Eye (tissue), 1 donor: Measurements from ENCODE around the gene ZMYM5.
"Not testable (repeated sequence)": the region's sequence is repeated elsewhere in the genome, so short reads cannot be mapped to it uniquely, and the experiment has no call there.

Source experiments
- DNase-seq: peaks from one replicate; pipeline ENCODE4 v3.0.0-alpha.2; 2015

The ZMYM5 gene

DNA sequence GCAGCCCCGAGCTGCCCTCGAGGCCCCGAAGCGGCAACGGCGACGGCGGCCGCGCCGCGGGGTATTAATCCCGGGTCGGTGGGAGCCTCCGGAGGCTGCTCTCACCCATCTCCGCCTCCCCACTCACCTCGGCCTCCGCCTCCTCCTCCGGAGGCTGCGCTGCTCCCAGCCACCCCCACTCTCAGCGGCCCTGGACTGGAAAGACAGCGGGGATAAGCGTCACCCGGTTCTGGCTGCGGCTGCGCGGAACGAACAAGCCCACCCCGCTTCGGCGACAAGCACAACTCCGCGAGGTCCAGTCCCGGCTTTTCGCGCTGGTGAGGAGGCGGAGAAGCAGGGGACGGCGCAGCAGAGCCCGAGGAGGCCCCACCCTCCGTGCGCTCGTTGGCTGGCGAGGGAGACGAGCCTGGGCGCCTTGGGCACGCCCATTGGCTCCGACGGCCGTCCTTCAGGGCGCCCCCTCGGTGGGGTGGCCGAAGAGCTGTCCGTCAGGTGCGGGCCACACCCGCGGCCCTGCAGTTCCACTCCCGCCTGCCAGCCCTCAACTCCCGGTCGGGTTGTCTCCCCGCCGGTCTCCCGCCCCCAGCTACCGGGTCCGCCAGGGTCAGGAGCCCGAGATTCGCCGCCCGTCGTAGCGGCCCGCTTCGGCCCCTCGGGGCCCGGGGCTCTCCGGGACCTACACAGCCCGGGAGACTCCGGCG, at the start of gene ZMYM5:
ZMYM5 (minus strand) TSS at position 327 of the 701 bp plus-strand sequence. CDS start 11,469 bp downstream, outside the sequence.
- DNase-seq = peak; percentile 99

DNA sequence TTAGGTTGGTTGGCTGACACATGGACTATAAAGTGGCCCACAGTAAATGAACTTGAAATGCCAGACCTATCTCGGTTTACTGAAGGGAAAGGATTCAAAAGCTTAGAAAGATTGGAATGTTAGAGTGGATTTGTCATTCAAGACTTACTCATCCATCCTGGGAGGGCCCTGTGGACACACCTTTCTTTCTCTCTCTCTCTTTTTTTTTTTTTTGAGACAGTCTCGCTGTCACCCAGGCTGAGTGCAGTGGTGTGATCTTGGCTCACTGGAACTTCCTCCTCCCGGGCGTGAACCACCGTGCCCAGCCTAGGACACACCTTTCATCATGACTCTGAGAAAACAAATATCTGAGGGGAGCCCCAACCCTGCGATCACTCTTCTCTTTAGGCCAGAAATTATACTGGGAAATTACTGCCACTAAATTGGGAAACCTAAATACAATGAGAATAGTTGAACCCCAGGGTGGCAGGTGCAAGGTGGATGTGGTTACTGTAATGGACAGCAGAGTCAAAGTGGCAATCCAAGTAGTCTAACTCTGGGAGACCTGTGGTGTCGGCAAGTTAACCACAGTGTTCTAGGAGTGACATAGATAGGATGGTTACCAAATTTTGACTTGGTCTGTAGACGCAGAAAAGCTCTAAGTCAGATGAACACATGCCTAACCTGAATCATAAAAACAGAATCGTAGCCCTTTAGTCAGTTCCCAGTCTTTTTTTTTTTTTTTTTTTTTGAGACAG, 47.1 kb upstream of the ZMYM5 start:
- DNase-seq = no peak

DNA sequence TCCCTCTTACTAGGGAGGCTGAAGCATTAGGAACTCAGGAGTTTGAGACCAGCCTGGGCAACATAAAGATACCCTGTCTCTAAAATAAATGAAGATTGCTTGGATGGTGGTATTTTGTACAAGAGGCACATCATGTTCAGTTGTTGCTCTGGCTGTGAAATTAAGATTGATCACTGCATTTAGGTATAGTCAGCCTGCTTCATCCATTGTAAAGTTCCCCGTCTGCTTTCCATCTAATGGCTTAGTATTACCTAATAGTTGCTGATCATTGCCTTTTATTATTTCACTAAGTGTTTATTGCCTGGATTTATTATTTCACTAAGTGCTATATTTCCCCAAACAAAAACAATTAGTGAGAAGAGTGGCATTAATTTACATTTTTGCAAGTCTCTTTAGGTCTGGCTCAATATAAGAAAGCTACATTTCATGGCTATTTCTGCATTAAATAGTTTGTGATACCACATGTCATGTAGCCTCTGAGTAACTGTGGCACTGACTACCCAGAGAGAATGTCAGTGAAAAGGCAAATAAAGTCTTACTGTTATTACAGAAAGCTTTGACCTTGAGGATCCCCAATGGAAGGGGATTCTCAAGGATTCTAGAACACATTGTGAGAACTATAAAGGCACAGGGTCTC, 45.0 kb upstream of the ZMYM5 start:
- DNase-seq = no peak

DNA sequence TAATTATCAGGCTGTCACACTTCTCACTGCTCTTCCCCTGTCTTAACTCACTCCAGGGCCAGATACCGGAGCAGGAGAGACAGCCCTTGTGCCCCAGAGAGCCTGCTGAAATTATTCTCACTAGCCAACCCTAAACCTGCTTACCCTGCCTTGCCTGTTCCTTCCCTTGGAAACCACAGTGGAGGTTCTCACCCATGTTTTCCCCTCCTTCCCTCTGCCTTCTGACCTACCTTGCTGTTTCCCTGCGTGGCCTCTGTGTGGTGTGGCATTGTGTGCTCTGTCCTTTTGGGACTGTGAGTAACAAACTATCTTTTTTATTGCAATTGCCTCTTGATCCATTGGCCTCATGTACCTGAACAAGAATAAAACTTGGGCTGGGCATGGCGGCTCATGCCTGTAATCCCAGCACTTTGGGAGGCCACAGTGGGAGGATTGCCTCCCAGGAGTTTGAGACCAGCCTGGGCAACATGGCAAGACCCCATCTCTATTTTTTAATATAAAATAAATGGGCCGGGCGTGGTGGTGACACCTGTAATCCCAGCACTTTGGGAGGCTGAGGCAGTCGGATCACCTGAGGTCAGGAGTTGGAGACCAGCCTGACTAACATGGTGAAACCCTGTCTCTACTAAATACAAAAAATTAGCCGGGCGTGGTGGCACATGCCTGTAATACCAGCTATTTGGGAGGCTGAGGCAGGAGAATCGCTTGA, 42.2 kb upstream of the ZMYM5 start:
- DNase-seq = not testable (repeated sequence)

DNA sequence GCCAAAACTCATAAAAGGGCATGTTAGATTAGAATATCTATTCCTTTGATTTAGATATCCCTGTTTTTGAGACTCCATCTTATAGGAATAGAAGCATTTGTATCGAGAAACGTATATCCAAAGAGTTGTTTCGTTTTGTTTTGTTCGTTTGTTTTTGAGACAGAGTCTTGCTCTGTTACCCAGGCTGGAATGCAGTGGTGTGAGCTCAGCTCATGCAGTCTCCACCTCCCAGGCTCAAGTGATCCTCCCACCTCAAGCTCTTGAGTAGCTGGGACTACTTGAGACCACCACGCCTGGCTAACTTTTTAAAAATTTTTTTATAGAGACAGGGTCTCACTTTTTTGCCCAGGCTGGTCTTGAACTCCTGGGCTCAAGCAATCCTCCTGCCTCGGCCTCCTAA, 26.6 kb upstream of the ZMYM5 start:
- DNase-seq = no peak

DNA sequence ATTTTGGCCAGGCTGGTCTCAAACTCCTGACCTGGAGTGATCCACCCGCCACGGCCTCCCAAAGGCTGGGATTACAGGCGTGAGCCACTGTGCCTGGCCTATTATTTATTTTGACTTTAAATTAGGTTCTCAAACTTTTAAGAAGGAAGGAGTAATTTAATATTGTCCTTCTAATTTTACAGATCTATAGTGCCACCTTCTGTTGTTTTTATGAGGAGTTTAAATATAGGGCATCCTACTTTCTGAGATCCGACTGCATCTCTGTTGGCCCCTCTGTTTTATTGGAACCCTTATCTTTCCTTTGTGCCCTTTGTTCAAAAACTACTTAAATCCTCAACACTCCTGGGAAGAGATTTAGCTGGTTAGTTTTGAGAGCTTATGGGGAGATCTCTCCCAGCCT, 25.4 kb upstream of the ZMYM5 start:
- no peak for DNase-seq

DNA sequence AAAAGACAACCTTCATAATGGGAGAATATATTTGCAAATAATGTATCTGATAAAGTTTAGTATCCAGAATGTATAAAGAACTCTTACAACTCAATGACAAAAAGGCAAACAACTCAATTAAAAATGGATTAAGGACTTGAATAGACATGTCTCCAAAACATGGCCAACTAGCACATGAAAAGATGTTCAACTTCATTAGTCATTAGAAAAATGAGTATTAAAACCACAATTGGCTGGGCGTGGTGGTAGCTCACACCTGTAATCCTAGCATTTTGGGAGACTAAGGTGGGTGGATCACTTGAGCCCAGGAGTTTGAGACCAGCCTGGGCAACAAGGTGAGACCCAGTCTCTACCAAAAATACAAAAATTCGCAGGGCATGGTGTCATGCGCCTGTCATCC, 18.8 kb upstream of the ZMYM5 start:
- no peak for DNase-seq

DNA sequence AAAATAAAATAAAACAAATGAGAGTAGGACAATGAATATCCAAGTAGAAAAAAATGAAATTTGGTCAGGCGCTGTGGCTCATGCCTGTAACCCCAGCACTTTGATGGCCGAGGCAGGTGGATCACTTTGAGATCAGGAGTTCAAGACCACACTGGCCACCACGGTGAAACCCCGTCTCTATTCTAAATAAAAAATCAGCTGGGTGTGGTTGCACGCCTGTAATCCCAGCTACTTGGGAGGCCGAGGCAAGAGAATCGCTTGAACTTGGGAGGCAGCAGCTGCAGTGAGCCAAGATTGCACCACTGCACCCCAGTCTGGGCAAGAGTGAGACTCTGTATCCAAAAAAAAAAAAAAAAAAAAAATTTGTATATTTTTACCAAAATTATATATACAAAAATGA, 18.2 kb upstream of the ZMYM5 start:
- no peak for DNase-seq

DNA sequence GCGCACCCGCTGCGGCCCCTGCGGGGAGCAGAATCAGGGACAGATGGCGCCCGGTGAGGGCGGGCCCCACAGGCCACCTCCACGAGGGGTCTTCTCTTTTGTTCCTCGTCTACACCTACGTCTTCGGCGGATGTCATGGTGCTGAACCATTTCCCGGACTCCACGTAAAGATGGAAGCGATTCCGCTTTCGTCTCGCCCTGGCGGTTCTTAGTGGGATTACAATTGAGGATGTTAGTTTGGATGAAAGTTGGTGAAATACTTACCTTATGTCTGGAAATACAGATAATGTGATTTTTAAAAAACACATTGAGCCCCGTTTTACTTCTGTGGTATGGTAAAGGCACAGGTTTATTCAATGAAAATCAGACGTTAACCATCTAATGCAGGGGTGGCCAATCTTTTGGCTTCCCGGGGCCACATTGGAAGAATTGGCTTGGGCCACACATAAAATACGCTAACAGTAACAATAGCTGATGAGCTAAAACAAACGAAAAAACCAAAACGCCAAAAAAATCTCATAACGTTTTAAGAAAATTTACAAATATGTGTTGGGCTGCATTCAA, 1.4 kb upstream of the ZMYM5 start:
- DNase-seq = peak; percentile 96

DNA sequence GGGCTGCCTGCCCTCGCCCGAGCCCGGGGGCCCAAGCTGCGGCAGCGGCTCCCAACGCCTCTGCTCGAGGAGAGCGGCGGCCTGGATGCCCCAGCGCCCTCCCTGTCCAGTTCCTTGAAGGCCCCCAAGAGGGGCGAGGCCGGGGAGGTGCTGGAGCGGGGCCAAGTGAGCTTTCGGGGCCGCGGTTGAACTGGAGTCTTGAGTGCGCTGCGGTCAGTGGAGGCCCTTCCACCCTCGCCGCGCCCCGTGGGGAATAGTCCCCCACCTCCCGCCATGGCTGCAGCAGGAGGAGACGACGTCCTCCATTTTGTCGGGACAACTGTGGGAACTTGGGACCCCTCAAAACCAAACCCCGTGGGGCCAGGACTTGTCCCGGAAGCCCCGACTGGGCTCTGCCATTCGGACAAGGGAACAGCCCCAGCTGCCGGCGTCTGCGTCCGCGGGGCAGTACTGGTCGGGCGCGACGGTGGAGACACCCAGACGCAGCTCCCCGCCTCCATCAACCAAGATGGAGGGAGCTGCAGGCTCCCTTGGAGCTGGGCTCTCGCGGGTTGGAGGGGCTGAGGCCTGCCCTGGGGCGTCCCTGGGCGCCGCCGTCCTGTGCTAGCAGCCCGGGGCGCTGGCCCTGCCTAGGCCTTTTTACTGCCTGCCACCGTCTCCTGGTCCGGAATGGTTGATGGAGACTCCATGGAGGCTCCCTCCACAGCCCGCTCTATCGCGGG, 736 bp upstream of the ZMYM5 start:
- peak; percentile 93 for DNase-seq

DNA sequence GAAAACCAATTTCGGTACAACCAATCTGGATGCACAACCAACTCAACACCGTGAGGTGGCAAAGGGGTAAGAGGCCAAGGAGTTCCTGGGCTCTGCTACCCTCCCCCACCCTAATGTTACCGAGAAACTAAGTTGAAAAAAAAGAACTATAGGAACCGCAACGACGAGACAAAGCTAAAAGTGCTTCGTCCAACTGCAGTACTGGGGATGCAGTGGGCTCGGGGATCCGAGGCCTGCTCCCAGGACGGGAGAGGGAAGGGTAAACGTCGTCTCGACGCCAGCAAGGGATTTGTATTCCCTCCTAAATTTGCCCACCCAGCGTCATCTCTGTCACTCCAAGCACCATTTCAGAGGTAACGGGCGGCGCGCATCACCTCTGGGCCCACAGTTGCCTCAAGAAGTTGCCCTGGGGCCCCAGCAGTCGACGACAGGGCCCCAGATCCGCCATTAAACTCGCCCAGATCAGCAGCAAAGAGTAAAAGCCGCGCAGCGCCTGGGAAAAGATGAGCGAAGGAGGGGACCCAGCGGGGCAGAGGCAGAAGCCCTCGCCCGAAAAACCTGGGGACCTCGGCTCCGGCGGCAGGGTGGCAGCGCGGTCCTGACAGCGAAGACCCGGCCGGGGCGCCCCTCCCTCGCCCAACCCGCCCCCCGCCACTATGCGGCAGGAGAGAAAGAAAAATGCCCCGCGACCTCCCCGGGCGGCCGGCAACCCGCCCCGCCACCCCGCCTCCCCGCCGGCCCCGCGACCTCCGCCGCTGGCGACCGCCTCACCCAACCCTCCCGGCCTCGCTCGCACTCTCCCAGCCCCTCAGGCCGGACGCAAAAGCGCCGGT, 752 bp downstream of the ZMYM5 start:
- peak; percentile 79 for DNase-seq

DNA sequence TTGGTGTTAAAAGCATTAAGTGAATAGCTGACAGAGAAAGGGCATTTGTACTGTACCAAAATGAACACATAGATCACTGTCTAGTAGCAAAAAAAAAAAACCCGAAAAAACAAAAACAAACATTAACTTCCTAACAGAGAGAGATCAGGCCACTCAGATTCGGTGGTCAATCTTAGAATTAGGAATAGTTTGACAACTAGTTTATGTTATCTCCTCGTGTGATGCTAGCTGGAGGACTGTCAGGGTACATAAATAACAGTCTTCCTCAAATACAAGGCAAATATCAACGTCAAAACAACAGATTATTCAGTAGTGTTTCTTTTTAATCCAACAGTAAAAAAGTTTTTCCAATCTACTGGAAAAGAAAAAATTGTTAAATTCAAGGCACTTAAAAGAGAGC, 1.7 kb downstream of the ZMYM5 start:
- no peak for DNase-seq

DNA sequence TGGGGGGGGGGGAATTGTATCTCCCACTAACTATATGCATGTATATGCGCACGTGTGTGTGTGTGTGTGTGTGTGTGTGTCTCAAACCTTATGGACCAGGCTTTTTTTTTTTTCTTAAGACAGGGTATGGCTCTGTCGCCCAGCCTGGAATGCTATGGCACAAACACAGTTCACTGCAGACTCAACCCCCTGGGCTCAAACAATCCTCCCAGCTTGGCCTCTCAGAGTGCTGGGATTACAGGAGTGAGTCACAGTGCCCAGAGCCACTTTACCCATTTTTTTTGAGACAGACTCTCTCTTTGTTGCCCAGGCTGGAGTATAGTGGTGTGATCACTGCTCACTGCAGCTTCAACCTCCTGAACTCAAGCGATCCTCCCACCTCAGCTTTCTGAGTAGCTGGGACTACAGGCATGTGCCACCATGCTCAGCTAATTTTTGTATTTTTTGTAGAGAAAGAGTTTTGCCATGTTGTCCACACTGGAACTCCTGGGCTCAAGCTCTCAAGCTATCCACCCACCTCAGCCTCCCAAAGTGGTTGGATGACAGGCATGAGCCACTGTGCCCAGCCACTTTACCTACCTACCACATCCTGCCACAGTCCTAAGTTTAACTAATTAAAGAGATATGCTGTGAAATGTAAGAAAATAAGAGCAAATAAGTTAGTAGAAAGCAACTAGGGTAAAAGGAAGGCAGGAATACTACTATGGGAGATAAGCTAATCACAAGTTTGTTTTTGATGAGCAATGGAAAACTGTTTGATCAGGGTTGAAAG, 2.4 kb downstream of the ZMYM5 start:
- DNase-seq = peak; percentile 12

DNA sequence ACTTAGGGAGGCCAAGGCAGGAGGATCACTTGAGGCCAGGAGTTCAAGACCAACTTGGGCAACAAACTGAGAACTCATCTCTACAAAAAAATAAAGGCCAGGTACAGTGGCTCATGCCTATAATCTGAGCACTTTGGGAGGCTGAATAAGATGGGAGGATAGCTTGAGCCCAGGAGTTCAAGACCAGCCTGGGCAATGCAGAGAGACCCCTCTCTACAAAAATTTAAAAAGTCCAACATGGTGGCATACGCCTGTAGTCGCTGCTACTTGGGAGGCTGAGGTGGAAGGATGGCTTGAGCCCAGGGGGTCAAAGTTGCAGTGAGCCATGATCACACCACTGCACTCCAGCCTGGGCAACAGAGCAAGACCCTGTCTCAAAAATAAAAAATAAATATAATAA, 5.8 kb downstream of the ZMYM5 start:
- DNase-seq = not testable (repeated sequence)

DNA sequence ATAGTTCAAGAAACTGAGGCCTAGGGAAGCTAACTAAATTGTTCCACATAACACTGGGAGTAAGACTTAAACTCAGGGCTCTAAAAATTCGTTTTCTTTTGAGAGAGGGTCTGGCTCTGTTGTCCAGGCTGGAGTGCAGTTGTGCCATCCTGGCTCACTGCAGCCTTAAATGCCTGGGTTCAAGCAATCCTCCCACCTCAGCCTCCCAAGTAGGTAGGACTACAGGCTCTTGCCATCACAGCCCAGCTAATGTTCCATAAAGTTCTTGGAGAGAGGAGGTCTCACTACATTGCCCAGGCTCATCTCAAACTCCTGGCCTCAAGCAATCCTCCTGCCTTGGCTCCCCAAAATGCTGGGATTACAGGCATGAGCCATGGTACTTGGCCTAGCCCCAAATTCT, 10.7 kb downstream of the ZMYM5 start:
- DNase-seq = no peak

DNA sequence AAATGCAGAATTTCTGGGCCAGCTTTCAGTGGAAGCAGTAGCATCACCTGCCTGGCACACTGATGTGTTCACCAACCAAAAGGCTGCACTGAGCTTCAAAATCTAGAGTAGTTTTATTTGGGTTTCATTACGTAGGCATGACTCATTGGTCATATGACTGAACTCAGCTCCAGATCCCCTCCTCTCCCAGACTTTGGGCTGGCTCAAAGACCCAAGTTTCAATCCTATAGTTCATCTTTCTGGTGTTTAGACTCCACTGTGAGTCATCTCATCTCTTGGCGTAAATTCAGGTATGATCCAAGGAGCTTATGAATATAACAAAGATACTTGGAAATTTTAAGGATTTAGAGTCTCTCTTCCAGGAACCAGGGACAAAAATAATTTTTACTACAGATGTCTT, 17.7 kb downstream of the ZMYM5 start:
- peak; percentile 17 for DNase-seq

DNA sequence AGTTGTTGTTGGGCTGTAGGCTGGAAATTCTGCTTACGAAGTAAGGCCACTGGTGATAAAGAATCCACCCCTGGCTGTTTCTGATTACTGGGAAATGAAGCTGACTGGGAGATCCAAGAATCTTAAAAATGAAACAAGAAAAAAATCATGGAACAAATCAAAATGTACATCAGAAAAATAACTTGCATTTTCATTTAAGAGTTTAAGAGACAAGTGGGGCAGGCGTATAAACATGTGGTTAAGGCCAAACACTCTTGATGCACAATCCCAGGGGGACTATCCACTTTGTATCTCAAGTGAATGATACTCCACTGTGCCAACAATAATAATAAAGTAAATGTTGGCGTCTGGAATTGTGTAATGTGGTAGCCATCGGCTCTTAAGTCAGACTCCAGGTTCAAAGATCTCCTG, 24.6 kb downstream of the ZMYM5 start:
- DNase-seq = peak; percentile 11

DNA sequence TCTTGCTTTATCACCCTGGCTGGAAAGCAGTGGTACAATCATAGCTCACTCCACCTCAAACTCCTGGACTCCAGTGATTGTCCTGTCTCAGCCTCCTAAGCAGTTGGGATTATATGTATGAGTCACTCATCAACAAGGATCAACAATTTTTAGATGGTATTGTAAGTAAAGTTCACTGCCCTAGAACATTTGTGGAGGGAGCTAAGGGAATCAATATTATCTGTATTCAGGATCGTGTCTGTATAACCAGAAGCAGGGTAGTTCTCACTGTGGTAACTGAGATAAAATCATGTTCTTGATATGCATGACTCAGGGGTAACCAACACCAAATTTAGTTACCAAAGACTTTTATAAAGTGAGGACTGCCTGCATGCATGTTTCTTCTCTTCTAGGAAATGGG, 27.0 kb downstream of the ZMYM5 start:
- no peak for DNase-seq

DNA sequence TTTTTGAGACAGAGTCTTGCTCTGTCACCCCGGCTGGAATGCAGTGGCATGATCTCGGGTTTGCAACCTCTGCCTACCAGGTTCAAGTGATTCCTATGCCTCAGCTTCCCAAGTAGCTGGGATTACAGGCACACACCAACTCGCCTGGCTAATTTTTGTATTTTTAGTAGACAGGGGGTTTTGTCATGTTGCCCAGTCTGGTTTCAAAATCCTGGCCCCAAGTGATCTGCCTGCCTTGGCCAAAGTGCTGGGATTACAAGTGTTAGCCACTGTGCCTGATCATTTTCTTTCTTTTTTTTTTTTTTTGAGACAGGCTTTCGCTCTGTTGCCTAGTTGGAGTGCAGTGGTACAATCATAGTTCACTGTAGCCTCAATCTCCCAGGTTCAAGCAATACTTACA, 28.7 kb downstream of the ZMYM5 start:
- DNase-seq = no peak

DNA sequence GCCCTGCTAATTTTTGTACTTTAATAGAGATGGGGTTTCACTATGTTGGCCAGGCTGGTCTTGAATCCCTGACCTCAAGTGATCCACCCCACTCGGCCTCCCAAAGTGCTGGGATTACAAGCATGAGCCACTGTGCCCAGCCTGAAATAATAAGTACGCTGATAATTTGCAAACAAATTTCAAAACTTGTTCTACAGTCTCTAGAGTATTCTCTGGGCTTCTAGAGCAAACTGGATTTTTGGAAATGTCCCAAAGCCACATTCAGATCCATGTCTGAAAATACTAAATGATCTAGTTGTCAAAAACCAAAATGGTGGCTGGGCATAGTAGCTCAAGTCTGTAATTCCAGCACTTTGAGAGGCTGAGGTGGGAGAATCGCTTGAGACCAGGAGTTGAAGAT, 40.8 kb downstream of the ZMYM5 start:
- no peak for DNase-seq
